ENCODE data around the gene PHF10.

The PHF10 gene

DNA sequence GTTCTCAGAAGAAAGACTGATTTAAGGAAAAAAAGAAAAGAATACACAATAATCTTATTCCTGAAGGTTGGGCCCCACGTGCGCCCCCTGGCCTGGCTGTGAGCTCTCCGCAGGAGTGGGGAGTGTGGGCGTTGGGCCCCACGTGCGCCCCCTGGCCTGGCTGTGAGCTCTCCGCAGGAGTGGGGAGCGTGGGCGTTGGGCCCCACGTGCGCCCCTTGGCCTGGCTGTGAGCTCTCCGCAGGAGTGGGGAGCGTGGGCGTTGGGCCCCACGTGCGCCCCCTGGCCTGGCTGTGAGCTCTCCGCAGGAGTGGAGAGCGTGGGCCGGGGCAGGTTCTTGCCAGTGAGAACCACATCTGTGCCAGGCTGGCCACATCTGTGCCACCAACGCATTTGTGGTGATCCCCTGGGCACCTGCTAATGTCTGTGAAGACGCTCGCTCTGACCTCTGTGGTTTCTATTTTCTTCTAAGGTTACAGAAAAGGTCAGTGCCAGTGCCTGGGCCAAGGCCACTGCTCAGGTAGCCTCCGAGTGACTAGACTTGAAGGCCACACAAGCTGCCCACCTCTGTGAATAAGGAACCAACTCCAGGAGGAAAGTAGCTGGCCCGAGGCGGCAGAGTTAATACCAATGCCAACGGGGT is 63.4 kb downstream of the PHF10 start:
- Histone ChIP-seq H3K4me3 (replicated peaks; ENCODE audit: insufficient read depth, low read length) (no peak overlapping the region), H3K27ac (replicated peaks) (no peak overlapping the region), H3K27me3 (ENCODE audit: insufficient read depth, poor library complexity, severe bottlenecking) (no peaks in the 10 kb centered on the region)
- DNase-seq (ENCODE audit: low read depth in 1 of 2, low spot score in 1 of 2) = no peak
- TF ChIP-seq, protein P1, sequence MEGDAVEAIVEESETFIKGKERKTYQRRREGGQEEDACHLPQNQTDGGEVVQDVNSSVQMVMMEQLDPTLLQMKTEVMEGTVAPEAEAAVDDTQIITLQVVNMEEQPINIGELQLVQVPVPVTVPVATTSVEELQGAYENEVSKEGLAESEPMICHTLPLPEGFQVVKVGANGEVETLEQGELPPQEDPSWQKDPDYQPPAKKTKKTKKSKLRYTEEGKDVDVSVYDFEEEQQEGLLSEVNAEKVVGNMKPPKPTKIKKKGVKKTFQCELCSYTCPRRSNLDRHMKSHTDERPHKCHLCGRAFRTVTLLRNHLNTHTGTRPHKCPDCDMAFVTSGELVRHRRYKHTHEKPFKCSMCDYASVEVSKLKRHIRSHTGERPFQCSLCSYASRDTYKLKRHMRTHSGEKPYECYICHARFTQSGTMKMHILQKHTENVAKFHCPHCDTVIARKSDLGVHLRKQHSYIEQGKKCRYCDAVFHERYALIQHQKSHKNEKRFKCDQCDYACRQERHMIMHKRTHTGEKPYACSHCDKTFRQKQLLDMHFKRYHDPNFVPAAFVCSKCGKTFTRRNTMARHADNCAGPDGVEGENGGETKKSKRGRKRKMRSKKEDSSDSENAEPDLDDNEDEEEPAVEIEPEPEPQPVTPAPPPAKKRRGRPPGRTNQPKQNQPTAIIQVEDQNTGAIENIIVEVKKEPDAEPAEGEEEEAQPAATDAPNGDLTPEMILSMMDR (IDR thresholded peaks at IDR 0.05; ENCODE audit: insufficient read depth, low read length) = no peak
- TF ChIP-seq GABPA (IDR thresholded peaks at IDR 0.05; ENCODE audit: low read depth) (no peak), POLR2AphosphoS5 (IDR thresholded peaks at IDR 0.05; ENCODE audit: low read depth) (no peak), REST (IDR thresholded peaks at IDR 0.05; ENCODE audit: insufficient replicate concordance, low read depth) (no peak), SPI1 (IDR thresholded peaks at IDR 0.05; ENCODE audit: borderline replicate concordance, low read depth) (no peak)

DNA sequence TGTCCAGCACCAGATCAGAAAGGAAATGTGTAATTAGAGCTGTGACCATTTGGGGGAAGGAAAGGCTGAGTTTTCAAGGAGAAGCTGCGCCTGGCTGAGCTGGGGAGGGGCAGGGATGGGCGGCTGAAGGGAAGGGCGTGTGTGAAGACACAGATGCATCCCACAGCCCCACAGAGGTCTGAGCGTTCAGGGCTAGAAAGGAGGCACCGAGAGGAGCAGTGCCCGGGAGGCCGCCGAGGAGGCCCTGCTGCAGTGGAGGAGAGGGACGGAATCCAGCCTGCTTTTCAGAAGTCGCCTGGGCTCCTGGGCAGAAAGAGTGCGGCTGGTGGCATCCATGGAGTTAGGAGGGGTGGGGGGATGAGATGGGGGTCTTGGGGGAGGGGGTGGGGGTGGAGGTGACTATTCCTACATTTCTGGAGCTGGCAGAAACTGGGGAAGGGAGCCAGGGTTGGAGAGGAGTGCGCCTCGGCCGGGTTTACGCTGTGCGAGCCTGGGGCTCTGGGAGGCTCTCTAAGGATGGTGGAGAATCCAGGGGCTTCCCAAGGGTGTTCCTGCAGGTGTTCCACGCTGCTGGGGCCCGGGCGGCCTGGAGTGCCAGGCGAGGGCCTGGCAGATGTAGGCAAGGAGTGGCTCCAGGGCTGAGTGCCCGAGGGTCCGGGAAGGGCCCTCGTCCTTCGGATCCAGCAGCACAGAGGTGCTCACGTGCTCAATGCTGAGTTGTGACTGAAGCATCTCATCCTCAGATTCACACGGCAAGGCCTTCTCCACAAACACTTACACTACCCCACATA is 64.3 kb downstream of the PHF10 start:
- Histone ChIP-seq H3K4me3 (replicated peaks; ENCODE audit: insufficient read depth, low read length) (no peak overlapping the region), H3K27me3 (ENCODE audit: insufficient read depth, poor library complexity, severe bottlenecking) (no peaks in the 10 kb centered on the region), H3K27ac (replicated peaks) (no peak overlapping the region)
- TF ChIP-seq SPI1 (IDR thresholded peaks at IDR 0.05; ENCODE audit: borderline replicate concordance, low read depth) = no peak
- no peak for TF ChIP-seq GABPA (IDR thresholded peaks at IDR 0.05; ENCODE audit: low read depth)
- TF ChIP-seq REST (IDR thresholded peaks at IDR 0.05; ENCODE audit: insufficient replicate concordance, low read depth) = no peak
- TF ChIP-seq POLR2AphosphoS5 (IDR thresholded peaks at IDR 0.05; ENCODE audit: low read depth) = no peak
- TF ChIP-seq, protein P1 (IDR thresholded peaks at IDR 0.05; ENCODE audit: insufficient read depth, low read length) = no peak
- DNase-seq (ENCODE audit: low read depth in 1 of 2, low spot score in 1 of 2) = no peak

GRCh38 chr6:169657284-169657610 is 67.1 kb downstream of the PHF10 start:
- H3K27ac ChIP-seq (replicated peaks) = no peak overlapping the region
- no peak for DNase-seq (ENCODE audit: low read depth in 1 of 2, low spot score in 1 of 2)
- no peak overlapping the region for H3K4me3 ChIP-seq (replicated peaks; ENCODE audit: insufficient read depth, low read length)
- no peaks in the 10 kb centered on the region for H3K27me3 ChIP-seq (ENCODE audit: insufficient read depth, poor library complexity, severe bottlenecking)
- no peak for TF ChIP-seq POLR2AphosphoS5 (IDR thresholded peaks at IDR 0.05; ENCODE audit: low read depth)
- no peak for TF ChIP-seq SPI1 (IDR thresholded peaks at IDR 0.05; ENCODE audit: borderline replicate concordance, low read depth)
- no peak for TF ChIP-seq GABPA (IDR thresholded peaks at IDR 0.05; ENCODE audit: low read depth)
- no peak for TF ChIP-seq REST (IDR thresholded peaks at IDR 0.05; ENCODE audit: insufficient replicate concordance, low read depth)

All from HL-60 (cell line).